SK-N-SH treated with all-trans-retinoic acid at 6 μM for 48 hours (cell line): ENCODE results near the gene SPRR2B.

Experiments used
- ARNTL ChIP-seq: fragments of 450-650 bp; formaldehyde crosslinking; IDR thresholded peaks from 2 replicates; pipeline ENCODE4 v1.5.0; 2020; ENCODE audit warnings: low read depth, mild to moderate bottlenecking, moderate library complexity, borderline replicate concordance
- BACH2 ChIP-seq: fragments of 250-450 bp; sonication (Bioruptor Pico); IDR thresholded peaks from 2 replicates; pipeline ENCODE4 v1.9.0; 2021; ENCODE audit warnings: mild to moderate bottlenecking, borderline replicate concordance
- CREB5 ChIP-seq: fragments of 250-450 bp; sonication (Bioruptor Pico); IDR thresholded peaks from 2 replicates; pipeline ENCODE4 v1.5.1; 2020; ENCODE audit warnings: low read depth, mild to moderate bottlenecking, moderate library complexity
- ESRRG ChIP-seq: fragments of 250-450 bp; sonication (Bioruptor Pico); IDR thresholded peaks from 2 replicates; pipeline ENCODE4 v1.6.1; 2021; ENCODE audit warnings: mild to moderate bottlenecking
- ISL1 ChIP-seq: fragments of 250-450 bp; sonication (Bioruptor Pico); IDR thresholded peaks from 2 replicates; pipeline ENCODE4 v2.1.2; 2022; ENCODE audit warnings: mild to moderate bottlenecking, moderate library complexity
- OSR1 ChIP-seq: fragments of 250-450 bp; sonication (Bioruptor Pico); IDR thresholded peaks from 2 replicates; pipeline ENCODE4 v1.8.0; 2022; ENCODE audit warnings: moderate library complexity, mild to moderate bottlenecking, inconsistent platforms
- PATZ1 ChIP-seq: fragments of 250-450 bp; sonication (Bioruptor Pico); IDR thresholded peaks from 2 replicates; pipeline ENCODE4 v1.8.0; 2020; ENCODE audit warnings: mild to moderate bottlenecking, moderate library complexity, borderline replicate concordance
- SNAI2 ChIP-seq: fragments of 250-450 bp; sonication (Bioruptor Pico); IDR thresholded peaks from 2 replicates; pipeline ENCODE4 v1.5.0; 2020; ENCODE audit warnings: mild to moderate bottlenecking, moderate library complexity
- TOX ChIP-seq: fragments of 250-450 bp; sonication (Bioruptor Pico); IDR thresholded peaks from 2 replicates; pipeline ENCODE4 v1.8.0; 2021; ENCODE audit warnings: mild to moderate bottlenecking, moderate library complexity, borderline replicate concordance
- ZC3H10 ChIP-seq: fragments of 250-450 bp; sonication (Bioruptor Pico); IDR thresholded peaks from 2 replicates; pipeline ENCODE4 v1.5.1; 2021; ENCODE audit warnings: mild to moderate bottlenecking, moderate library complexity
- ZFP3 ChIP-seq: fragments of 250-450 bp; sonication (Bioruptor Pico); IDR thresholded peaks from 2 replicates; pipeline ENCODE4 v1.5.0; 2020; ENCODE audit warnings: mild to moderate bottlenecking, moderate library complexity
- ZNF565 ChIP-seq: fragments of 450-650 bp; formaldehyde crosslinking; conservative IDR thresholded peaks from 2 replicates; pipeline ENCODE4 v1.5.0; 2020; ENCODE audit warnings: low read depth, mild to moderate bottlenecking, moderate library complexity
- ZNF70 ChIP-seq: fragments of 450-650 bp; formaldehyde crosslinking; IDR thresholded peaks from 2 replicates; pipeline ENCODE4 v1.5.0; 2020; ENCODE audit warnings: mild to moderate bottlenecking, moderate library complexity
- ZNF8 ChIP-seq: fragments of 450-650 bp; formaldehyde crosslinking; IDR thresholded peaks from 2 replicates; pipeline ENCODE4 v1.5.0; 2020; ENCODE audit warnings: mild to moderate bottlenecking, moderate library complexity

DNA sequence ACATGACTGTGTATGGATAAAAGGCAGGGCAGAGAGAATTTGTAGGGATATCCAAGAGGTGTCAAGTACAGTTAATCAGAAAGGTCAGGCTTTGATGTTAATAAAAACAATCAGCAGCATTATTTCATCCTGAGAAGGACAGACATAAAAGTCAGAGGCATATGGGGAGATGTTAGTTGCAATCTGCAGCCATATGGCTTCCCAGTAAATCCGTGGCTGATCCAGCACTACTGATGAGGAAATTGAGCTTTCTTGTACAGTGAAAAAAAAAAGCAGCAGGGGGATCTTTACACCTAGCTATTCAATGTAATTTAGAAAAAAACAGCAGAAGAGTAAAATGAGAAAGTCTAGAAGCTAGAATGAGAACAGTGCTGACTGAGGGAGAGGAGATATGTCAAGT lies 42.6 kb downstream of the SPRR2B start:
- TF ChIP-seq BACH2 (no peak), ZNF565 (CRISPR knock-in tag) (no peak), PATZ1 (CRISPR knock-in tag) (no peak), ZFP3 (CRISPR knock-in tag) (no peak), ZC3H10 (CRISPR knock-in tag) (no peak), TOX (no peak), ARNTL (no peak), SNAI2 (CRISPR knock-in tag) (no peak), ZNF70 (CRISPR knock-in tag) (no peak), ESRRG (CRISPR knock-in tag) (no peak), CREB5 (CRISPR knock-in tag) (no peak), ISL1 (no peak), ZNF8 (no peak), OSR1 (CRISPR knock-in tag) (no peak)
